Measurements from ENCODE around the gene PLD1.

PLD1 gene

DNA sequence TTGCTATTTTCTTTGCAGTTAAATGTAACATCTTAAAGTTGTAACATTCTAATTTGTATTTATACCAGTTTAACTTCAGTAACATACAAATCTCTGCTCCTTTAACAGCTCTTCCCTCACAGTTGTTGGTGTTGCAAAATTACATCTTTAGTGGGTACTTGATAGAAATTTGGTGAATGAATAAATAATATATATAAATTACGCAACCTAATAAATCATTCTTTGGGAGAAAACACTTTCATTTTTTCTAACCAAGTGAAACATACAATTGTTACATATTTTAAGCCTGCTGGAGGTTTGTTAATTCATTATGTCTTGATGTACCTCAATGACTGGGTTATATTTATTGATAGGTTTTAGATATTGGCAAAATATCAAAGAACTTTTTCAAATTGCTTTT is 118.8 kb downstream of the PLD1 start:
- DNase-seq (ENCODE audit: extremely low read depth, low read depth), result no peak
- no peak for TF ChIP-seq CTCF (IDR thresholded peaks at IDR 0.05; ENCODE audit: low read depth, low read length)

- TF ChIP-seq CTCF (IDR thresholded peaks at IDR 0.05; ENCODE audit: low read depth, low read length), result no peak
- no peak for DNase-seq (ENCODE audit: extremely low read depth, low read depth)
Measured at GRCh38 chr3:171690281-171690680, 120.0 kb downstream of the PLD1 start.

GRCh38 chr3:171688593-171688992 is 121.7 kb downstream of the PLD1 start:
- TF ChIP-seq CTCF (IDR thresholded peaks at IDR 0.05; ENCODE audit: low read depth, low read length), result no peak
- DNase-seq (ENCODE audit: extremely low read depth, low read depth), result no peak

GRCh38 chr3:171688002-171688401 is 122.3 kb downstream of the PLD1 start:
- DNase-seq (ENCODE audit: extremely low read depth, low read depth), result no peak
- no peak for TF ChIP-seq CTCF (IDR thresholded peaks at IDR 0.05; ENCODE audit: low read depth, low read length)

DNA sequence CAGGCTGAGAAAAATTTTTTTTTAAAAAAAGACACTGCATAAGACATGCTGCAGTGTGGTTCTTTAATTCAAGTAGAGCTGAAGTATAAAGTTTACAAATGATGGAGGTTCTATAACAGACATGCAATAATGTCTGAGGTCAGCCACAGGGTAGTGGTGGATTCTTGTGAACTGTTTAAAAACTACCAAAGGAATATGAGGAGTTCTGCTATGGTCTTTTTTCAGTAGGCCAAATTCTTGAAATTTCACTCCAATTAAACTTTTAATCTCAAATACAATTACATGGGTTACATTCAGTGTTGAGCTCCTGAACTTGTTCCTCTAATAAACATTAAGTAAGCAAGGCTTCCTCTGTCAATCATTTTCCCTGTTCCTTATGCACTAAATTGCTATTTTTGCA is 122.7 kb downstream of the PLD1 start:
- TF ChIP-seq CTCF (IDR thresholded peaks at IDR 0.05; ENCODE audit: low read depth, low read length), result no peak
- DNase-seq (ENCODE audit: extremely low read depth, low read depth), result no peak

- no peak for TF ChIP-seq CTCF (IDR thresholded peaks at IDR 0.05; ENCODE audit: low read depth, low read length)
- no peak for DNase-seq (ENCODE audit: extremely low read depth, low read depth)
Measured at GRCh38 chr3:171687064-171687463, 123.2 kb downstream of the PLD1 start.

DNA sequence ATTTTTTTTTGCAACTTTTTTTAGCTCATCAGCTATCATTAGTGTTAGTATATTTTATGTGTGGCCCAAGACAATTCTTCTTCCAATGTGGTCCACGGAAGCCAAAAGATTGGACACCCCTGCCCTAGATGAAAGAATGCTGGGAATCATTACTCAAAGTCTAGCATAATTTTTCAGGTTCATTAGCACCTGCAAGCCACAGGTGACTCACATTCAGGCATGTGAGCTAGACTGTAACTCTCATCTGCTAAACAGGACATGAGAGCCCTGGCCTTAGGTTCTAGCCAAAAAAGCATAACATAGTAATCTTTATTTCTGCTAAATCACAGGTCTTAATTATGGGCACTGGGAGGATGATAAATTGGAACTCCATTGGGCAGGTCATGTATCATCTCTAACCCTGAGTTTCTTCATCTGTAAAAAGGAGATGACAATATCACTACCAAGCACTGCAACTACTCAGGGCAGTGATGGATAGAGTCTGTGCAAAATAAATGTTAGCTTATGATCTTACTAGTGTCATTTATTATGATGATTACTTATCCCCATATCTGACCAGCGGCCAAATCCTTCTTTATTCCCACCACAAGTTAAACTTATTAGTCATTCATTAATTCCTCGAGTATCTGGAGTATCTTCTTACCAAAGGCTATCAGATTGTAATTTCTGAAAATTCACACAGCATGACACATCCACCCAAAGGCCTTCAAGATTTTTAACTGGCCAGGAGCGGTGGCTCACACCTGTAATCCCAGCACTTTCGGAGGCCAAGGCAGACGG is 125.0 kb downstream of the PLD1 start:
- DNase-seq (ENCODE audit: extremely low read depth, low read depth), result no peak

More for the DNA sequence above, 125.0 kb downstream of the PLD1 start:
- no peak for TF ChIP-seq CTCF (IDR thresholded peaks at IDR 0.05; ENCODE audit: low read depth, low read length)
